ENCODE data around the gene SYTL1.

- TF ChIP-seq, protein P1, sequence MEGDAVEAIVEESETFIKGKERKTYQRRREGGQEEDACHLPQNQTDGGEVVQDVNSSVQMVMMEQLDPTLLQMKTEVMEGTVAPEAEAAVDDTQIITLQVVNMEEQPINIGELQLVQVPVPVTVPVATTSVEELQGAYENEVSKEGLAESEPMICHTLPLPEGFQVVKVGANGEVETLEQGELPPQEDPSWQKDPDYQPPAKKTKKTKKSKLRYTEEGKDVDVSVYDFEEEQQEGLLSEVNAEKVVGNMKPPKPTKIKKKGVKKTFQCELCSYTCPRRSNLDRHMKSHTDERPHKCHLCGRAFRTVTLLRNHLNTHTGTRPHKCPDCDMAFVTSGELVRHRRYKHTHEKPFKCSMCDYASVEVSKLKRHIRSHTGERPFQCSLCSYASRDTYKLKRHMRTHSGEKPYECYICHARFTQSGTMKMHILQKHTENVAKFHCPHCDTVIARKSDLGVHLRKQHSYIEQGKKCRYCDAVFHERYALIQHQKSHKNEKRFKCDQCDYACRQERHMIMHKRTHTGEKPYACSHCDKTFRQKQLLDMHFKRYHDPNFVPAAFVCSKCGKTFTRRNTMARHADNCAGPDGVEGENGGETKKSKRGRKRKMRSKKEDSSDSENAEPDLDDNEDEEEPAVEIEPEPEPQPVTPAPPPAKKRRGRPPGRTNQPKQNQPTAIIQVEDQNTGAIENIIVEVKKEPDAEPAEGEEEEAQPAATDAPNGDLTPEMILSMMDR (IDR thresholded peaks at IDR 0.05) = no peak
- no peak for TF ChIP-seq POLR2A (IDR thresholded peaks at IDR 0.05)
These were observed 41.3 kb downstream of the SYTL1 start, which contains the start of gene CD164L2 for GRCh38 chr1:27383039-27383605.

Measured in uterus (tissue), 2 donors.